Adrenal gland (tissue), 5 donors: ENCODE data around the gene TIPARP.

Experiments used
- CTCF ChIP-seq, 6 experiments: fragments of 450-650 bp in 4 of 6; fragments of 200-600 bp in 2 of 6; sonication (generic) in 1 of 6; IDR thresholded peaks; 1 replicate in 5 of 6; 2 replicates in 1 of 6; pipeline versions ENCODE4 v1.5.1 to v1.8.0; 2016 to 2021; ENCODE audit warnings: antibody characterized with exemption in 6 of 6, mild to moderate bottlenecking in 2 of 6, moderate library complexity in 1 of 6
- POLR2A ChIP-seq, 2 donors: fragments of 450-650 bp; IDR thresholded peaks; one replicate each; pipeline ENCODE4 v1.6.1; 2017; ENCODE audit warnings: antibody characterized with exemption in 2 of 2, mild to moderate bottlenecking in 2 of 2, moderate library complexity in 1 of 2
- donor health status: DM: no; HTN: no; CAD: no.

GRCh38 chr3:156738251-156738650, 63.9 kb downstream of the TIPARP start:
- TF ChIP-seq CTCF (IDR thresholded peaks at IDR 0.05) (no peak), POLR2A (IDR thresholded peaks at IDR 0.05) (no peak)
